ENCODE measurements around the gene ELOVL6. TPM values are rescaled to one million over a fixed set of nuclear protein-coding genes. Genes with fewer than 3 reads are reported as not detected.
"Not testable (repeated sequence)": the region's sequence is repeated elsewhere in the genome, so short reads cannot be mapped to it uniquely, and the experiment has no call there.

The ELOVL6 gene
- polyA plus RNA-seq (2012; ENCODE audit: insufficient read depth, insufficient read length) = 11.0 TPM

GRCh38 chr4:110198435-110199416 lies at the start of gene ELOVL6:
Gene ELOVL6, minus strand, starts transcription at chr4:110198615. Its CDS starts 280 bp downstream, at chr4:110198335.
- no peak for DNase-seq (ENCODE audit: low read depth, low spot score)
- peak within 1 kb of the TSS; percentile 83 for H3K4me3 ChIP-seq (ENCODE audit: low read length)

- no peak overlapping the region for H3K4me3 ChIP-seq (ENCODE audit: low read length)
- no peak for DNase-seq (ENCODE audit: low read depth, low spot score)
These were observed 49.7 kb upstream of the ELOVL6 start for GRCh38 chr4:110248100-110248499.

- no peak for DNase-seq (ENCODE audit: low read depth, low spot score)
- no peak overlapping the region for H3K4me3 ChIP-seq (ENCODE audit: low read length)
These were observed 49.2 kb upstream of the ELOVL6 start for GRCh38 chr4:110247591-110247990.

- no peak for DNase-seq (ENCODE audit: low read depth, low spot score)
- no peak overlapping the region for H3K4me3 ChIP-seq (ENCODE audit: low read length)
These were observed 47.2 kb upstream of the ELOVL6 start for GRCh38 chr4:110245577-110245976.

- no peak for DNase-seq (ENCODE audit: low read depth, low spot score)
- H3K4me3 ChIP-seq (ENCODE audit: low read length) = no peak overlapping the region
These were observed 37.9 kb upstream of the ELOVL6 start for GRCh38 chr4:110236324-110236723.

- H3K4me3 ChIP-seq (ENCODE audit: low read length); DNase-seq (ENCODE audit: low read depth, low spot score): not testable (repeated sequence)
These were observed 35.2 kb upstream of the ELOVL6 start for GRCh38 chr4:110233581-110233980.

- H3K4me3 ChIP-seq (ENCODE audit: low read length) = no peak overlapping the region
- no peak for DNase-seq (ENCODE audit: low read depth, low spot score)
These were observed 33.5 kb upstream of the ELOVL6 start for GRCh38 chr4:110231869-110232268.

- H3K4me3 ChIP-seq (ENCODE audit: low read length) = no peak overlapping the region
- DNase-seq (ENCODE audit: low read depth, low spot score) = no peak
These were observed 30.9 kb upstream of the ELOVL6 start for GRCh38 chr4:110229266-110229665.

GRCh38 chr4:110224812-110225211 lies 26.4 kb upstream of the ELOVL6 start:
- H3K4me3 ChIP-seq (ENCODE audit: low read length) = no peak overlapping the region
- no peak for DNase-seq (ENCODE audit: low read depth, low spot score)

GRCh38 chr4:110224142-110224541 lies 25.7 kb upstream of the ELOVL6 start:
- no peak overlapping the region for H3K4me3 ChIP-seq (ENCODE audit: low read length)
- DNase-seq (ENCODE audit: low read depth, low spot score) = no peak

- not testable (repeated sequence) for H3K4me3 ChIP-seq (ENCODE audit: low read length); DNase-seq (ENCODE audit: low read depth, low spot score)
These were observed 20.5 kb upstream of the ELOVL6 start for GRCh38 chr4:110218935-110219334.

- DNase-seq (ENCODE audit: low read depth, low spot score); H3K4me3 ChIP-seq (ENCODE audit: low read length): not testable (repeated sequence)
These were observed 18.8 kb upstream of the ELOVL6 start for GRCh38 chr4:110217181-110217580.

GRCh38 chr4:110216129-110216528 lies 17.7 kb upstream of the ELOVL6 start:
- no peak overlapping the region for H3K4me3 ChIP-seq (ENCODE audit: low read length)
- no peak for DNase-seq (ENCODE audit: low read depth, low spot score)

- no peak overlapping the region for H3K4me3 ChIP-seq (ENCODE audit: low read length)
These were observed 13.3 kb upstream of the ELOVL6 start for GRCh38 chr4:110211770-110212061.

GRCh38 chr4:110211007-110211769 lies 12.8 kb upstream of the ELOVL6 start:
- H3K4me3 ChIP-seq (ENCODE audit: low read length) = no peak overlapping the region
- peak; percentile 49 for DNase-seq (ENCODE audit: low read depth, low spot score)

More at GRCh38 chr4:110211770-110212061, 13.3 kb upstream of the ELOVL6 start:
- DNase-seq (ENCODE audit: low read depth, low spot score) = no peak

- H3K4me3 ChIP-seq (ENCODE audit: low read length) = no peak overlapping the region
- DNase-seq (ENCODE audit: low read depth, low spot score) = no peak
These were observed 10.0 kb upstream of the ELOVL6 start for GRCh38 chr4:110208419-110208818.

- no peak for DNase-seq (ENCODE audit: low read depth, low spot score)
- no peak overlapping the region for H3K4me3 ChIP-seq (ENCODE audit: low read length)
These were observed 8.8 kb upstream of the ELOVL6 start for GRCh38 chr4:110207233-110207632.

GRCh38 chr4:110202024-110202423 lies 3.6 kb upstream of the ELOVL6 start:
- H3K4me3 ChIP-seq (ENCODE audit: low read length) = no peak overlapping the region
- no peak for DNase-seq (ENCODE audit: low read depth, low spot score)

- no peak overlapping the region for H3K4me3 ChIP-seq (ENCODE audit: low read length)
- no peak for DNase-seq (ENCODE audit: low read depth, low spot score)
These were observed 3.1 kb upstream of the ELOVL6 start for GRCh38 chr4:110201502-110201901.

- DNase-seq (ENCODE audit: low read depth, low spot score) = no peak
- no peak overlapping the region for H3K4me3 ChIP-seq (ENCODE audit: low read length)
These were observed 2.3 kb upstream of the ELOVL6 start for GRCh38 chr4:110200689-110201088.
